Measurements from ENCODE around the gene PAK1.

The PAK1 gene

DNA sequence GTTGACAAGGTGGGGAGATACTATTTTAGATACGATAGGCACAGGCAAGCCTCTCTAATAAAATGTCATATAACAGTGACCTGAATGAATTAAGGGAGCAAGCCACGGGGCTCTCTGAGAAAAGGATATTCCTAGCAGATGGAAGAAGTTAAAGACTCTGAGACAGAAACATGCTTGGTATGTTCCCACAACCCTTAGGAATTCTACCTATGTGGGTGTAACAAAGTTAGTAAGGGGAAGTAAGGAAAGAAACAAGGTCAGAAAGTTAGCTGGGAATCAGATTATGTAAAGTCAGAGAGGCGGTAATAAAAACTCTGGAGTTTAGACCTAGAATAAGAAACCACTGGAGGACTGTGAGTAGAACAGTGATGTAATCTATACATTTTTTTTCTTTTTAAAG is 112.7 kb downstream of the PAK1 start:
- DNase-seq, result no peak

- DNase-seq, result no peak
These were observed 114.4 kb downstream of the PAK1 start for GRCh38 chr11:77359481-77359880.

- DNase-seq, result no peak
These were observed 120.8 kb downstream of the PAK1 start for GRCh38 chr11:77353131-77353530.

DNA sequence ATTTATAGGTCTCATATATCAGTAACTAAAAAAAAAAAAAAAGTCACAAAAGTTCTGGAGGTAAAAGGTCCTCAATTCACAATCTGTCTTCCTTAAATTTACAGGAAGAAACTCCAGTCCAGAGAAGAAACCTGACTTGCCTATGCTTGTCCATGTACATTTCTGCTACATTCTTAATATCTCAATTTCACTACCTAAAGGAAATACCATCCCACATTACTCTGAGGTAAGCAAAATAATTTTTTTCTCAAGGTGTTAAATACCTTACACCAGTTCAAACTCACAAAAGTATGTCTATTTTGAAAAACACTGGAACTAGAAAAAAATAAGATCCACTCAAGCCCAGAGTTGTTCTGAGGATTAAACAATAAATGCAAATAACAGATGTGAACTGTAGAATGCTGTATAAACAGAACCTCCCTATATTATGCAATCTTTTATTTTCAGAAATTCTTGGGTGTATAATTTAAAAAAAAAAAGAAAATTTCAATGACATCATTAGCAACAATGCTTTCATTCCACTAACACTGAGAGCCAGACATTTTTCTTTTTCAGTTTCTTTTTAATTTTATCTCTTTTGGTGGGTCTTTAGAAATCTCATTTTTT is 122.5 kb downstream of the PAK1 start:
- no peak for DNase-seq

DNA sequence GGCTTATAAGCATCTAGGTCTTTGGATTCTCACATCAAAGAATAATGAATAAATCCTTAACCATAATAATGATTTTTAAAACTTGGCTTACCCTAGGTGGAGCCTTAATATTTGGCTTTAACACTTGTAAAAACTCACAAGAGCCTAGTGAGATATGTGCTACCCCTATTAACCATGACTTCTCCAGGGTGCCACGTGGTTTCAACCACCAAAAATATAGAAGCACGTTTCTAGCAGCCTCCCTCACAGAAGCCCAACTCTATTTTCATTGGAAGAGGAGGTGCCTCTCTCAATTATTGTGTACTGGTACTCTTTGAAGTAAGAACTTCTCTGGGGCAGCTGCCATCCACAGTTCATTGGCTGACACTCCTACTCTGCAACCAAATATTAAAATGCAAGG is 125.9 kb downstream of the PAK1 start:
- no peak for DNase-seq

DNA sequence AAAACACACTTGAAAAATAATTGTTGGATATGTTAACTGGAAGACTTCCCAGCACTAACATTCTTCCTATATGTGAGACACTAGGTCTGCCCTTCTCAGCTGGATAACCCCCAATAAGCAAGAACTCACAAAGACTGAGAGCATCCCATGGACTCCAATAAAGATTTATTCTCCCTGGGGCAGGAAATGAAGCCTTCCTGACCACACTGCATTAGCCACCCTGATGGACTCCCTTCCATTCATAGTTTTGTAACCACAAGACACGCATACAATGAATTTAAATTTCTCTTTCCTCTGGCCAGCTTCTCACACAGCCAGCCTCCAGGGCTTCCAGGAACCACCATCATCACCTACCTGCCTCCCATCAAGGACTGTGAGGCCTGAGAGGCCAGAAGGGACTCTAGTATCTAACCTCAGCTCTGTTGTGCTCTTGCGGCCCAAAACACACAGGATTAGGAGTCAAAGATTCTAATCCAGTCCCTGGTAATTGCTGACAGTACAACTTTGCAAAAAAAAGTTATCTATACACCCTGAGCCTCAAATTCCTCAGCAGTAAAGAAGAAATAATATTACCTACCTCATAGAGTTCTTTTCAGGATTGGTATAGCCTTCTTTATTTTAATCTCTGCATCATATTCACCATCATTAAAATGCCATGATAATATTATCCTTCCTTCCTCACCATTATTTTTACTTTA is 126.8 kb downstream of the PAK1 start:
- no peak for DNase-seq

DNA sequence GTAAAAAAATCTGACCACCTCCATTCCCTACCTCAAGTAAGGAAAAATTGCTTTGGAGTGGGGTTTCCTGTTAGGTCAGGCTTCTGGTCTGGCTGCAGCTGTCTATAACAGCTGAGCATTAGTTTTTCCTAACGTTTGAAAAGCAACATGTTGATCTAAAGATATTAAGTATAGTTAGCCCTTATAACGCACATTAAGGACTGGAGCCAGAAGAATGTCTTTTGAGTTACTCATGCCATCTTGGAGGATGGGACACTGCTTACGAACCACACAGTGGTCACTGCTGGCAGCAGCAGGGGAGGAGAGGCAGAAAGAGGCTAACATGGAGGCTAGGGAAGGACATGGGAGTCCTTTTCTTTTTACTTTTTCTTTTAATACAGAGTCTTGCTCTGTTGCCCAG is 128.3 kb downstream of the PAK1 start:
- no peak for DNase-seq

DNA sequence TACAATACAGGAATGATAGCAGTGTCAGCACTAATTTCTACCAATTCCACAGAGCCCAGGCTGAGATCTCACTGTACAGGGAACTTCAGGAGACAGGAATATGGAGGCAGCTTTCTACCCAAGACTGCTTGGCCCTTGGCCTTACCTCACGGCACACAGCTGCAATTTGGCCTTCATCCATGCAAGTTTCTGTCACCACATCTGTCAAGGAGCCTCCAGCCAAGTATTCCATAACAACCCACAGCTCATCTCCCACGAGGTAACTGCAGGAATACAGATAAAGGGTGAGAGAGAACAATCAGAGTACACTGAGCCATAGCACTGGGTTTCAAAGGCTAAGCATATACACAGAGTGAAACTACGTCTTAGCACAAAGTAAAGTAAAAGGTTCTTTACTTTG is 133.4 kb downstream of the PAK1 start:
- DNase-seq, result no peak

DNA sequence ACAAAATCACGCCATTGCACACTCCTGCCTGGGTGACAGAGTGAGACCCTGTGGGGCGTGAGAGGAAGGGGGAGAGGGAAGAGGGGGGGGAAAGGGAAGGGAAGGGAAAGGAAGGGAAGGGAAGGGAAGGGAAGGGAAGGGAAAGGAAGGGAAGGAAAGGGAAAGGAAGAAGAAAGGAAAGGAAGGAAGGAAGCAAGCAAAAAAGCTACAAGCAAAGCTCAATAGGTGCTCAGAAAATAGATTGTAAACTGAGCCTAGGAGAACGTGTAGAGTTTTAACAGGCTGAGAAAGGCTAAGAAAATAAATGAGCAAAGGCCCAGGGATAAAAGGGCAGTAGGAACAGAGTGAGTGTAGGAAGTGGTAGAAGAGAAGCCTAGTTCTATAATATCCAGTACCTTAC is 141.6 kb downstream of the PAK1 start:
- no peak for DNase-seq

DNA sequence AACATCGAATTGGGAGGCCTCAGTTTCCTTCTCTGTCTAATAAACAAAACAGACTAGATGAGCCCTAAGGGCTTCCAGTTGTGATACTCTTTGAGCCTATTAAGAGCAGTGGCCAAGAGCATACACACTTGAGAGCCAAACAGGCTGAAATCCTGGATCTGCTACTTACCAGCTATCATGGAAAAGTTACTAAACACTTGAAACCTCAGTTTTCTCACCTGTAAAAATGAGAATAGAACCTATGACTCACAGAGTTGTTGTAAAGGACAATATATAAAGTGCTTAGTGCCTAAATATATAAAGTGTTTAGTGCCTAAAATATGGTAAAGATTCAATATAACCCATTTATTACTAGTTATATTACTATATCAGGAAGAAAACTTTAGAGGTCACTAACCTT is 148.7 kb downstream of the PAK1 start:
- DNase-seq, result no peak

GRCh38 chr11:77324508-77324907 is 149.4 kb downstream of the PAK1 start:
- no peak for DNase-seq

GRCh38 chr11:77322926-77323590 is 150.8 kb downstream of the PAK1 start:
- DNase-seq, result no peak

- DNase-seq, result no peak
These were observed 151.4 kb downstream of the PAK1 start for GRCh38 chr11:77322506-77322905.

- DNase-seq, result no peak
These were observed 153.5 kb downstream of the PAK1 start for GRCh38 chr11:77320351-77320750.

- DNase-seq, result no peak
These were observed 155.3 kb downstream of the PAK1 start for GRCh38 chr11:77318600-77318999.

- DNase-seq, result no peak
These were observed 157.1 kb downstream of the PAK1 start for GRCh38 chr11:77316733-77317342.

GRCh38 chr11:77312107-77312506 is 161.8 kb downstream of the PAK1 start:
- DNase-seq, result no peak

- no peak for DNase-seq
These were observed 162.2 kb downstream of the PAK1 start for GRCh38 chr11:77311701-77312100.

- DNase-seq, result no peak
These were observed 163.2 kb downstream of the PAK1 start for GRCh38 chr11:77310721-77311120.

GRCh38 chr11:77309401-77310085 is 164.4 kb downstream of the PAK1 start:
- DNase-seq, result no peak

DNA sequence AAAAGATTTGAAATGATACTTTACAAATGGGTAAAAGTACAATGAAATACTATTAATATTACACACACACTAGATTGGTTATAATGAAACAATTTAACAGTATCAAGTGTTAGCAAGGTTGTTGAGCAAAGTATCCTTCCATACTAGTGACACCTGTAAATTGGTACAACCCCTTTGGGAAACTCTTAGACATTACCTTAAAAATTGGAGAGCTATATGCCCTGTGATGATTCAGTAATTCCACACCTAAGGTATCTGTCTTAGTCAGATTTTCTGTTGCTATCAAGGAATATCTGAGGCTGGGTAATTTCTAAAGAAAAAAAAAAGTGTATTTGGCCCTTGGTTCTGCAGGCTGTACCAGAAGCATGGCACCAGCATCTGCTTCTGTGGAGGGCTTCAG is 165.1 kb downstream of the PAK1 start:
- no peak for DNase-seq

DNA sequence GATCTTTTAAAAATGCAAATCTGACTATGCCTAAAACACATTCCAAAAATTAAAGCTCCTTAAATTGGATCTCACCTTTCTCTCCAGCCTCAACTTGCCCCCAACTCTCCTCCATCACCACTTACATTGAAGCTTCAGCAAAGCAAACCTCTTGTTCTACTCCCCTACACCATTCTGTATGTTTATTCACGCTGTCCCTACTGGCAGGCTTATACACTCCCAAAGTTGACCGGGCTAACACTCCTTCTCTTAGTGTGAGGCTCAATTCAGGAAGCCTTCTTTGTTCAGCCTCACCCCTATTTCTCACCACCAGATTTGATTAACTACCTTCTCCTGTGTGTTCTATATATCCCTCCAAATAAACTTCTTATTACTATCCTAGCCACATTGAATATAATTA is 170.6 kb downstream of the PAK1 start:
- DNase-seq, result no peak

DNA sequence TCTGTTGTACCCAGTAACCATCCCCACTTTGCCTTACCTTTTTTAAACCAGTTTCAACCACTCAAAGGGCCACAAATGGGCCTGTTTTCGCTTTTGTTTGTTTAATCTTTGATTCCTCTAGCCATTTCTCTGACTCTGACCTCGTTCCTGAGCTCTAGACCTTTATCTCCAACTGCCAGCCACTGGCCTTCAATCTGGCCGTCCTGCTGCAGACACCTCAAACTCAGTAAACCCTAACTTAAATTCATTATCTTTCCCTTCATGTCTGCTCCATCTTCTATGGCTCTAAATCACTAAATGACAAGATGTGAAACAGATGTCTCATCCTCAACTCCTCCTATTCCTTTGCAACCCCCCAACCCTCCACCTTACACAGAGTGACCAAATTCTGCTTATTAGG is 171.1 kb downstream of the PAK1 start:
- no peak for DNase-seq

DNA sequence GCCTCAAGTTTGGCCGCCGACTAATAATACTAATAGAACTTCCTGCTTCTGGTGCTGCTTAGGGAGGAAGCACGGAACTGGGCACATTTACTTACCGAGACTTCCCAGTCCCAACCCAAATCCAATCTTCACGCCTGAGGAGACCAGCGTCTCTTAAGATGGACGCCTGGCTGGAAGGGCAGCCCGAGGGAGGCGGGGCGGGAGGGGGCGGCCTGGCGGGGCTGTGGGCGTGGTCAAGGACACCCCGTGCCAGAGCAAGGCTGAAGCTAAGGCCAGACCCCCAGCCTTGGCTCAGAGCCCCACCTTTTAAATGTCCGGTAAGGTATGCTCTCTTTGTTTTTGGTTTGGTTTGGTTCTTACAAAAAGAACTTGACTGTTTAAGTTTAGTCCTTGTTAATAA is 172.4 kb downstream of the PAK1 start, which contains the start of gene GDPD4:
GDPD4 (minus strand) TSS at position 177 of the 400 bp plus-strand sequence. CDS start 16,549 bp downstream, outside the sequence.
- no peak for DNase-seq

Data from NCI-H1930 (cell line).